GM18951 (cell line): ENCODE data around the gene VPS25.

Experiments
- POLR2A ChIP-seq: IDR thresholded peaks from 4 replicates; pipeline ENCODE4 v1.6.1; 2011; ENCODE audit warnings: mild to moderate bottlenecking; ENCODE audit not compliant: insufficient read length, insufficient read depth; ENCODE audit errors: extremely low read depth
- in situ Hi-C: fragments of 300-500 bp; cut with MboI; formaldehyde crosslinking; loops from one replicate; pipeline ENCODE4 v1.12.0; 2022; ENCODE audit warnings: low sequenced_read_pairs, mixed read lengths, inconsistent platforms; ENCODE audit not compliant: unreplicated experiment

The VPS25 gene

GRCh38 chr17:42817866-42818265, 44.6 kb downstream of the VPS25 start:
- no peak for TF ChIP-seq POLR2A
- in situ Hi-C loops, result no loop called here

DNA sequence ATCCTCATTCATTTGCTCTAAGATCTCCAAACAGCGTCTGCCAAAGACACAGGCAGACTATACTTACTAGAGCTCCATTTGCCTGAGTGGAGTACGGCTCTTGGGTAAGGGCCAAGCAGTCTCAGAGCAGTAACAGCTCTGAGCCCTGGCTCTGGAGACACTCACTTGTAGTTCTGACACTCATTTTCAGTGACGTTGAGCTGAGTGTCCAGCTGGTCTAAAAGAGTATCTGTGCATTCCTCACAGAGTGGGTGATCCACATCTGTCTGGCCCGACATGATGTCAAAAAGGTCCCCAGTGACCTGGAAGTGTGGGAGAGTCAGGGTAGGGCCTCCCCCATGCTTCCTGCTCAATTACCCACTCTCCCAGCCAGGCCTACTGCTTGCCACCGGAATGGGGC, 45.1 kb downstream of the VPS25 start:
- no peak for TF ChIP-seq POLR2A
- in situ Hi-C loops, result no loop called here

DNA sequence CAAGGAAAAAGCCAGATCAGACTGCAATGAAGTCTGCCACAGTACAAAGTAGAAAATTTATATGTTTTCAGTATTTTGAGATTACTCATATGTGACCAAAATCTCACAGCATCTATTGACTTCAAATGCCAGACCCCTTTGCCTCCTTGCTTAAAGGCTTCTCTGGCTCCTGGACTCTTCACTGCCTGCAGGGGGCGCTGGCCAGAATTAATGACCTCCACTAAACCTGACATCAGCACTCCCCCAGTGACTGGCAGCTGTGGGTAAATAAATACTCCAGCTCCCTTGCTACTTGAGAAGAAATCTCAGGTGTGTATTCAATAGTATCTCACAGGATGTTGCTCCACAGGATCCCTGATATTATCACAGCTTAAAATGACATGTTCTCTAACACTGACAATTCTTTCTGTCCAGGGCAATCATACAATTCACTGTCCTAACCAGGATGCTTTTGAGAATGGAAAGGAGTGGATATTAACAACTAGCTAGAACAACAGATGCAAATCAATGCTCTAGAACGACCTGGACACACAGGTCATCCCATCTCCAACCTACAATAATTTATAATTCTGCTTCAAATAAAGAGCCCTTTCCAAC, 46.8 kb downstream of the VPS25 start:
- in situ Hi-C loops, result no loop called here
- no peak for TF ChIP-seq POLR2A

DNA sequence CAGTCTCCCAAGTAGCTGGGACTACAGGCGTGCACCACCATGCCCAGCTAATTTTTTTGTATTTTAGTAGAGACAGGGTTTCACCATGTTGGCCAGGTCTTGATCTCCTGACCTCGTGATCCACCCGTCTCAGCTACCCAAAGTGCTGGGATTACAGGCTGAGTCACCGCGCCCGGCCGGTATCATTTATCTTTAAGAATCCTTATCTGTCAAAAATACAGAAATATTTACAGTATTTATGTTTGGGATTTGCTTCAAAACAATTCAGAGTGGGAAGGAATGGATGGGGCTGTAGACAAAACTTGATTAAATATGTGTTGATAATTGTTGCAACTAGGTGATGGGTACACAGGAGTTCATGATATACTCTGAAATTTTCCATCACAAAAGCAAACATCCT, 47.9 kb downstream of the VPS25 start:
- in situ Hi-C loops, result no loop called here
- TF ChIP-seq POLR2A, result no peak

GRCh38 chr17:42827472-42827871, 54.2 kb downstream of the VPS25 start:
- in situ Hi-C loops, result no loop called here
- TF ChIP-seq POLR2A, result no peak
